ENCODE results near the gene SEMA3G. TPM values are rescaled to one million over a fixed set of nuclear protein-coding genes. Genes with fewer than 3 reads are reported as not detected.

The SEMA3G gene
- total RNA-seq, 2 experiments from 2014 or later = not detected

DNA sequence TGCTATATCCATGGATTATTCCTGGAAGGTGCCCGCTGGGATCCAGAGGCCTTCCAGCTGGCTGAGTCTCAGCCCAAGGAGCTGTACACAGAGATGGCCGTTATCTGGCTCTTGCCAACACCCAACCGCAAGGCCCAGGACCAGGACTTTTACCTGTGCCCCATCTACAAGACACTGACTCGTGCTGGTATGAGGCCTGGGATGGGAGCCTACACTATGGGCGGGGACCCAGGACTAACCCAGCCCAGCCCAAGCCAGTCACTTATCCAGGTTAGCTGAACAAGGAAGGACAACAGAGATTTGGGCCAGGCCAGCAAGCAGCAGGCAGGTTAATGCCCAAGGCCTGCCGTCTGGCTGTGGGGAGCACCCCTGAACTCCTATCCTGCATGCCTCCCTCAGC is 45.3 kb downstream of the SEMA3G start:
- H3K9me3 Mint-ChIP-seq = no peaks in the 10 kb centered on the region
- TF ChIP-seq, protein P1, sequence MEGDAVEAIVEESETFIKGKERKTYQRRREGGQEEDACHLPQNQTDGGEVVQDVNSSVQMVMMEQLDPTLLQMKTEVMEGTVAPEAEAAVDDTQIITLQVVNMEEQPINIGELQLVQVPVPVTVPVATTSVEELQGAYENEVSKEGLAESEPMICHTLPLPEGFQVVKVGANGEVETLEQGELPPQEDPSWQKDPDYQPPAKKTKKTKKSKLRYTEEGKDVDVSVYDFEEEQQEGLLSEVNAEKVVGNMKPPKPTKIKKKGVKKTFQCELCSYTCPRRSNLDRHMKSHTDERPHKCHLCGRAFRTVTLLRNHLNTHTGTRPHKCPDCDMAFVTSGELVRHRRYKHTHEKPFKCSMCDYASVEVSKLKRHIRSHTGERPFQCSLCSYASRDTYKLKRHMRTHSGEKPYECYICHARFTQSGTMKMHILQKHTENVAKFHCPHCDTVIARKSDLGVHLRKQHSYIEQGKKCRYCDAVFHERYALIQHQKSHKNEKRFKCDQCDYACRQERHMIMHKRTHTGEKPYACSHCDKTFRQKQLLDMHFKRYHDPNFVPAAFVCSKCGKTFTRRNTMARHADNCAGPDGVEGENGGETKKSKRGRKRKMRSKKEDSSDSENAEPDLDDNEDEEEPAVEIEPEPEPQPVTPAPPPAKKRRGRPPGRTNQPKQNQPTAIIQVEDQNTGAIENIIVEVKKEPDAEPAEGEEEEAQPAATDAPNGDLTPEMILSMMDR (IDR thresholded peaks at IDR 0.05) = no peak
- no peaks in the 10 kb centered on the region for H3K4me1 Mint-ChIP-seq (ENCODE audit: low read depth)
- POLR2A ChIA-PET = interaction anchor here (0.6 to 1.4 kb wide), 3 partner anchors 13 to 40 kb away, joined by 3 read pairs; no protein-coding TSS in a partner anchor
- no peak overlapping the region for H3K27ac Mint-ChIP-seq
- no peaks in the 10 kb centered on the region for H3K27me3 Mint-ChIP-seq
- ATAC-seq = no peak
- no peak overlapping the region for H3K4me3 Mint-ChIP-seq
- peaks cover 17% of the 10 kb centered on the region for H3K36me3 Mint-ChIP-seq (ENCODE audit: low read depth)
- CTCF ChIA-PET = interaction anchor here (0.9 kb wide), 1 partner anchor 13 kb away, joined by 3 read pairs; no protein-coding TSS in a partner anchor
- DNase-seq = no peak
- intact Hi-C loops (cut with micrococcal nuclease) = no loop called here

DNA sequence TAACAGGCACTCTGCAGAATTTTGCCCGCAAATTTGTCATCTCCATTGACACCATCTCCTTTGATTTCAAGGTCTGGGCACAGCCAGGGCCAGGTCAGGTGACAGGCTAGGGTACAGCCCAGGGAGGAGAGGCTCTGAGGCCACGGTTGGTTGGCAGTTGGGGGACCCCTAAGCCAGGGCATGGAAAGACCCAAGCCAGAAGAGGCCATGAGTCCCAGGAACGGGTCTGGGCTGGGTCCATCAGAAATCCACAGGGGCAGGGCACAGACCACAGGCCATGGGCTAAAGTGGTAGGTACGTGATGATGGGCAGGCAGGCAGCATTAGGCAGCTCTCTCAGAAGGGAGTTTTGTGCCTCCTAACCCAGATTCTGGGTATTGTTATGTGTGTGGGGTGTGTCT is 45.8 kb downstream of the SEMA3G start:
- no peaks in the 10 kb centered on the region for H3K4me1 Mint-ChIP-seq (ENCODE audit: low read depth)
- H3K4me3 Mint-ChIP-seq = no peak overlapping the region
- no peak overlapping the region for H3K27ac Mint-ChIP-seq
- peaks cover 14% of the 10 kb centered on the region for H3K36me3 Mint-ChIP-seq (ENCODE audit: low read depth)
- CTCF ChIA-PET = interaction anchor here (0.9 kb wide), 1 partner anchor 13 kb away, joined by 3 read pairs; no protein-coding TSS in a partner anchor
- no peak for DNase-seq
- no peak for ATAC-seq
- intact Hi-C loops (cut with micrococcal nuclease) = no loop called here
- no peaks in the 10 kb centered on the region for H3K9me3 Mint-ChIP-seq
- H3K27me3 Mint-ChIP-seq = no peaks in the 10 kb centered on the region
- POLR2A ChIA-PET = interaction anchor here (0.7 to 1.4 kb wide), 2 partner anchors 9 to 13 kb away, joined by 3 to 4 read pairs; no protein-coding TSS in a partner anchor
- TF ChIP-seq, protein P1 (IDR thresholded peaks at IDR 0.05) = no peak

DNA sequence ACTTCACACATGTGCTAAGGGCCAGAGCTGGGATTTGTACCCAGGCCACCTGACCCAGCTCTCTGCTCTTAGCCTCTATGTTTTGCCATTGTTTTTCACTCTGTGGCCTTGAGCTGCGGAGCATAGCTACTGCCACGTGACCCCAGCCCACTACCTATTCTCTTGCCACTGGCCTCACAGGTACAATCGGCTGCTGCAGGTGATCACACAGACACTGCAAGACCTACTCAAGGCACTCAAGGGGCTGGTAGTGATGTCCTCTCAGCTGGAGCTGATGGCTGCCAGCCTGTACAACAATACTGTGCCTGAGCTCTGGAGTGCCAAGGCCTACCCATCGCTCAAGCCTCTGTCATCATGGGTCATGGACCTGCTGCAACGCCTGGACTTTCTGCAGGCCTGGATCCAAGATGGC is 46.2 kb downstream of the SEMA3G start:
- POLR2A ChIA-PET = interaction anchor here (0.7 to 1.4 kb wide), 2 partner anchors 9 to 14 kb away, joined by 3 to 4 read pairs; no protein-coding TSS in a partner anchor
- no peak overlapping the region for H3K27ac Mint-ChIP-seq
- CTCF ChIA-PET = interaction anchor here (1.4 kb wide), 1 partner anchor 179 kb away, joined by 6 read pairs; no protein-coding TSS in a partner anchor

DNA sequence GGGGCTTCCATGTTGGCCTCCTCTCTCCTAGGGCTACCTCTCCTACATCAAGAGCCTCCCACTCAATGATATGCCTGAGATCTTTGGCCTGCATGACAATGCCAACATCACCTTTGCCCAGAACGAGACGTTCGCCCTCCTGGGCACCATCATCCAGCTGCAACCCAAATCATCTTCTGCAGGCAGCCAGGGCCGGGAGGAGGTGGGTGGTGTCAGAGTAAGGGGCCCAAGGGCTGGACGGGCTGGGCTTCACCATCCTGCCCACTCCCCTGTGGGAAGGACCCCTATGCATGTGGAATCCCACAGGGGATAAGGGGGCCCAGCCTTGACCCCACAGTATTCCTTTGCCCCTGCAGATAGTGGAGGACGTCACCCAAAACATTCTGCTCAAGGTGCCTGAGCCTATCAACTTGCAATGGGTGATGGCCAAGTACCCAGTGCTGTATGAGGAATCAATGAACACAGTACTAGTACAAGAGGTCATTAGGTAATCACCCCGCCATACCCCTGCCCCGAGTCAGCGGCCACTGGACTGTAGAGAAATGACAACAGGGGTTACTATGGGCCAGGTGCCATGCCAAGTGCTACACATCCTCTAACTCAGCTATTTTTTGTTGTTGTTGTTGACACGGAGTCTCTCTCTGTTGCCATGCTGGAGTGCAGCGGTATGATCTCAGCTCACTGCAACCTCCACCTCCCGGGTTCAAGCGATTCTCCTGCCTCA is 47.1 kb downstream of the SEMA3G start:
- Mint-ChIP-seq H3K36me3 (ENCODE audit: low read depth) (peaks cover 7% of the 10 kb centered on the region), H3K4me1 (ENCODE audit: low read depth) (no peaks in the 10 kb centered on the region), H3K9me3 (no peaks in the 10 kb centered on the region), H3K27ac (no peak overlapping the region), H3K4me3 (no peak overlapping the region), H3K27me3 (no peaks in the 10 kb centered on the region)
- DNase-seq (no peak), ATAC-seq (no peak)
- ChIA-PET CTCF (interaction anchor here (1.4 kb wide), 1 partner anchor 178 kb away, joined by 6 read pairs; no protein-coding TSS in a partner anchor), POLR2A (interaction anchor here (1.4 to 1.7 kb wide), 2 partner anchors 8 to 10 kb away, joined by 4 to 7 read pairs; no protein-coding TSS in a partner anchor)
- TF ChIP-seq, protein P1 (IDR thresholded peaks at IDR 0.05) = no peak
- intact Hi-C loops (cut with micrococcal nuclease) = no loop called here

More for the DNA sequence above, 46.2 kb downstream of the SEMA3G start:
- ATAC-seq = no peak
- no peak for DNase-seq
- H3K9me3 Mint-ChIP-seq = no peaks in the 10 kb centered on the region
- no peaks in the 10 kb centered on the region for H3K4me1 Mint-ChIP-seq (ENCODE audit: low read depth)
- intact Hi-C loops (cut with micrococcal nuclease) = no loop called here
- TF ChIP-seq, protein P1 (IDR thresholded peaks at IDR 0.05) = no peak
- H3K27me3 Mint-ChIP-seq = no peaks in the 10 kb centered on the region
- H3K36me3 Mint-ChIP-seq (ENCODE audit: low read depth) = peaks cover 9% of the 10 kb centered on the region
- no peak overlapping the region for H3K4me3 Mint-ChIP-seq

Data from activated CD8-positive, alpha-beta T cell treated with anti-CD3 and anti-CD28 coated beads for 36 hours (primary cell).